K562 treated with DMSO at 1 percent for 24 hours (cell line): ENCODE results near the gene UBR1. TPM values are rescaled to one million over a fixed set of nuclear protein-coding genes. Genes with fewer than 3 reads are reported as not detected.

Experiments
- total RNA-seq: library from RNA; unstranded; fragments of 300-600 nt; gene quantifications from 2 replicates; pipeline ENCODE4 v1.2.3, GENCODE V29; 2022; ENCODE audit warnings: low read depth; ENCODE audit not compliant: insufficient read depth

UBR1 gene
- 6.6 and 8.5 TPM in 2 replicates for total RNA-seq

DNA sequence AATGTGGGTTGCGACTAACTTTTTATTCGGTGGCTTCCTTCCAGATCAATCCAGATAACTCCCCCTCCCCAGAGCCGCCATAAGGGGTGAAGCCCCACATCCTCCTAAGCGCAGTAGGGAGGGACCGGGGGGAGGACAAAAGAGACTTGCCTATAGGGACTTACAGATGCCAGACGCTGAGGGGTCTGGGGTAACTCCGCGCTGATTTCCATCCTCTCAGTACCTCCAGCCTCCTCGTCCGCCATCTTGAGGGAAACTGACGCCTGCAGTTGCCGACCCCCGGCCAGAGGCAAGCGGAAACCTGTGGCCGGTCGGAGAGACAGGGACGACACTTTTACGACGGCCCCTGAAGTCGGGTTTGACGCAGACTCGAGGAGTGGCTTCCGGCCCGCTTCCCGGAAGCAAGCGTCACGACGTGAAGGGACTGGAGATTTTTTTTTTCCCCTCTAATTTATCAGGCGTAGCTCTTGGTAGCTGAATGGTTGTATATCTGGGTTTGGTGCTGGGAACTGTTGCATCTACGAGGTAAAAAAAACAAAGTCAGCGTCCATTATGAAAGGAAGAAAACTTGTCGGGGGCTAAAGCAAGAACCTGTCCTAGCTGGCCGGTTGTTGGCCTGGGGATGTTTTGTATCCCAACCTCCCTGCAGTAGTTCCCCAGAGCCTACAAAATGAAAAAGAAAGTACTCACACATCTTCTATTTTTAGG lies at the start of gene UBR1:
TSS of gene UBR1 (minus strand) at position 261 of the 708 bp plus-strand sequence. CDS start at position 245, 16 bp downstream.

DNA sequence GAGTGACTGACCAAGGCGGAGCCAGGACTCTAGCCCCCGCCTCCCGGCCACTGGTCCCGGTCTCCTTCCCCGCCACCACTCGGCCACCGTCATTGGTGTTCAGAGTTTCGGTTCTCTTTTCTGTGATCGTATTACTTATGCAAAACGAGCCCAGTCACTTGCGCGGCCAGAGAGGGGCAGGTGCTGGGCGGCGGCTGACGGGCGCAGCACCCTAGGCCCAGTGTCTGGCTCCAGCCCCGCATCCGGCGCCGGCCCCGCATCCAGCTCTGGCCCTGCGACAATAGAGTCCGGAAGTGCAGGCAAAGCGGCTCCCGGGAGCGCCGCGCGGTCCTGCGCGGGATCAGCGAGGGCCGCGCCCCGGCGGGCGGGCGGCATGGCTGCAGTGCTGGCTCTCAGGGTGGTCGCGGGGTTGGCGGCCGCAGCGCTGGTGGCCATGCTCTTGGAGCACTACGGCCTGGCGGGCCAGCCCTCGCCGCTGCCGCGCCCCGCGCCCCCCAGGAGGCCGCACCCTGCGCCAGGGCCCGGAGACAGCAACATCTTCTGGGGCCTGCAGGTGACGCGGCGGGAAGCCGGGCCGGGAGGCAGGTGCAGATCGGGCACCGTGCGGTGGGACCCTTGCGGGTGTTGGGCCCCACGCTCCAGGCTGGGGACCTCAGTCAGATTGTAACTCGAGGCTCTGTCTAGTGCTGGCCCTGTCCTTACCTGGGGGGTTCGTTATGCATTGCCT lies 27.8 kb upstream of the UBR1 start, which contains the start of gene TMEM62:
TSS of gene TMEM62 (plus strand) at position 157 of the 727 bp plus-strand sequence. CDS start at position 374, 217 bp downstream.

DNA sequence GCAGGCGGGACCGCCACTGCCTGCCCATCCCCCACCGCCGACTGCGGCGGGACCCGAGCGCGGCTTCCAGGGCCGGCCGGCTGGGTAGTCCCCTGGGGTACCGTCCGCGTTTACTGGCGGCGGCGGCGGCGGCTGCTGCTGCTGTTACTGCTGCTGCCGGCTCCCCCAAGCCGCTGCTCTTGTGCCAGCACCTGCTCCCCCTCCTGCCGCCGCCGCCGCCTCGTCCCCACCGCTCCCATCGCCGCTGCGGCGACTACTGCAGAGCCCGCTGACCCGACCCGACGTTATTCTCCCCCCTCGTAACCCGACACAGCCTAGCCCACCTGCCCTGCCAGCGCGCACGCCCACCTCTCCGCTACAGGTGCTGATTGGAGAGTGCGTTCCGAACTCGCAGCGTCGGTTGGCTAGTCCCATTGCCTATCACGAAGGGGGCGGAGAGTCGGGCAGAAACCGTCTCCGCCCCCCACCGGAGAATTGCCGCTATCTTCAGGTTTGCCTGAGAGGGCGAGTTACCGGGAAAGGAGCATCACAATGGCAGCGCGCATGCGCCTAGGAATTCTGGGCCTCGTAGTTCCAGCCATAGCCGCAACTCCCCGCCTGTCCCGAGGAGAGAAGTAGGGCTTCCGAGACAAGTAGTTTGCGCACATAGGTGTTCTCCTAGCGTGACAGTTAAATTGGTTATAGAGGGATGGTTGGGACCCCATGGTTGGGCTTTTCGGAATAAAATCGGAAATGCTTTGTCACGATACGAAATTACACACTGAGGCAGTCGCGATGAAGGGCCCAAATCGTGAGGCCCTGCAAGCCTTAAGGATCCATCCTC lies 185.1 kb downstream of the UBR1 start, which contains the start of gene TTBK2:
TSS of gene TTBK2 (minus strand) at position 260 of the 823 bp plus-strand sequence. CDS start 42,161 bp downstream, outside the sequence.

Other genes with a start within 250 kb of the UBR1 start
- 8.7 and 9.1 TPM in 2 replicates for gene TTBK2, start 185.3 kb downstream of the UBR1 start, total RNA-seq
- 11.0 and 11.9 TPM in 2 replicates for gene TMEM62, start 27.5 kb upstream of the UBR1 start, total RNA-seq
- gene CCNDBP1, start 79.4 kb upstream of the UBR1 start, total RNA-seq = 95.5 and 98.6 TPM in 2 replicates
- gene EPB42, start 115.0 kb upstream of the UBR1 start, total RNA-seq = 0.67 and 0.90 TPM in 2 replicates
- gene TGM5, start 160.9 kb upstream of the UBR1 start, total RNA-seq = not detected in 2 replicates
- not detected in 2 replicates for gene TGM7, start 196.2 kb upstream of the UBR1 start, total RNA-seq
- gene LCMT2, start 224.5 kb upstream of the UBR1 start, total RNA-seq = 5.9 and 6.3 TPM in 2 replicates